IPS-NIHi11 (cell line): Measurements from ENCODE around the gene LAG3.

ENCODE experiments used
- DNase-seq: peaks from one replicate; pipeline ENCODE4 v3.0.0; 2012; ENCODE audit warnings: mixed read lengths, low spot score

Gene LAG3

GRCh38 chr12:6772726-6773589 lies 638 bp downstream of the LAG3 start:
- no peak for DNase-seq

- peak; percentile 25 for DNase-seq
Measured at GRCh38 chr12:6773590-6774351, 1.5 kb downstream of the LAG3 start.

- no peak for DNase-seq
Measured at GRCh38 chr12:6774499-6775062, 2.3 kb downstream of the LAG3 start.

GRCh38 chr12:6775185-6776174 lies 3.2 kb downstream of the LAG3 start:
- no peak for DNase-seq

- DNase-seq = no peak
Measured at GRCh38 chr12:6777386-6777785, 5.1 kb downstream of the LAG3 start.

GRCh38 chr12:6778217-6778573 lies 5.9 kb downstream of the LAG3 start:
- DNase-seq = no peak

GRCh38 chr12:6778574-6779550 lies 6.5 kb downstream of the LAG3 start:
- peak; percentile 90 for DNase-seq

- DNase-seq = no peak
Measured at GRCh38 chr12:6779708-6780432, 7.5 kb downstream of the LAG3 start.

GRCh38 chr12:6780573-6780972 lies 8.3 kb downstream of the LAG3 start:
- no peak for DNase-seq

- DNase-seq = no peak
Measured at GRCh38 chr12:6782119-6782518, 9.8 kb downstream of the LAG3 start.

- no peak for DNase-seq
Measured at GRCh38 chr12:6782850-6783566, 10.7 kb downstream of the LAG3 start.

- no peak for DNase-seq
Measured at GRCh38 chr12:6783828-6784227, 11.5 kb downstream of the LAG3 start.

- no peak for DNase-seq
Measured at GRCh38 chr12:6784296-6784695, 12.0 kb downstream of the LAG3 start.

GRCh38 chr12:6784761-6785160 lies 12.4 kb downstream of the LAG3 start:
- DNase-seq = no peak

- DNase-seq = no peak
Measured at GRCh38 chr12:6786416-6787094, 14.2 kb downstream of the LAG3 start.

- DNase-seq = no peak
Measured at GRCh38 chr12:6787309-6787708, 15.0 kb downstream of the LAG3 start.

- no peak for DNase-seq
Measured at GRCh38 chr12:6788972-6789924, 16.9 kb downstream of the LAG3 start, which contains the start of gene CD4. TSS of gene CD4 (plus strand) at chr12:6789528. CDS start at chr12:6800139, 10,611 bp downstream.
